Measurements from ENCODE around the gene BCAS3. TPM values are rescaled to one million over a fixed set of nuclear protein-coding genes. Genes with fewer than 3 reads are reported as not detected.

BCAS3 gene
- polyA plus RNA-seq, 1 donor from 2014 or later: 21.6 TPM

- no peaks in the 10 kb centered on the region for H3F3A ChIP-seq (ENCODE audit: insufficient read depth, low read length, poor library complexity, severe bottlenecking)
- no peak overlapping the region for H3K4me2 ChIP-seq (ENCODE audit: low read length)
- H4K20me1 ChIP-seq (ENCODE audit: insufficient read depth): no peaks in the 10 kb centered on the region
- H3K79me2 ChIP-seq (replicated peaks; ENCODE audit: insufficient read depth, low read length): no peaks in the 10 kb centered on the region
- no peak overlapping the region for H2AFZ ChIP-seq (ENCODE audit: low read depth, low read length)
- TF ChIP-seq REST (IDR thresholded peaks at IDR 0.05; ENCODE audit: borderline replicate concordance): no peak
- TF ChIP-seq EZH2 (IDR thresholded peaks at IDR 0.05; ENCODE audit: borderline replicate concordance, insufficient read depth, low read length, poor library complexity, severe bottlenecking): no peak
- TF ChIP-seq CTCF (IDR thresholded peaks at IDR 0.05; ENCODE audit: poor library complexity, severe bottlenecking): peak; percentile 7
- TF ChIP-seq SMC3 (conservative IDR thresholded peaks at IDR 0.05; ENCODE audit: poor library complexity): no peak
- TF ChIP-seq TAF1 (IDR thresholded peaks at IDR 0.05; ENCODE audit: low read depth): no peak
- no peak for TF ChIP-seq POLR2AphosphoS5 (IDR thresholded peaks at IDR 0.05)
- no peak for TF ChIP-seq MXI1 (conservative IDR thresholded peaks at IDR 0.05; ENCODE audit: poor library complexity, severe bottlenecking)
- H3K9me2 ChIP-seq (ENCODE audit: insufficient read depth, low read length): no peaks in the 10 kb centered on the region
- H3K27ac ChIP-seq (ENCODE audit: low read length): no peak overlapping the region
- H3K36me3 ChIP-seq (ENCODE audit: insufficient read depth, low read length): no peaks in the 10 kb centered on the region
- peaks cover 78% of the 10 kb centered on the region for H3K27me3 ChIP-seq (ENCODE audit: insufficient read depth, low read depth, low read length)
- peak overlapping the region; percentile 5 for H3K9ac ChIP-seq (ENCODE audit: low read length)
- H3K9me3 ChIP-seq (ENCODE audit: low read length): no peaks in the 10 kb centered on the region
- peak overlapping the region; percentile 70 for H3K4me3 ChIP-seq (ENCODE audit: low read length)
Measured at GRCh38 chr17:61411261-61412142, 733.9 kb downstream of the BCAS3 start.

GRCh38 chr17:61412143-61412859 lies 734.6 kb downstream of the BCAS3 start:
- no peak overlapping the region for H2AFZ ChIP-seq (ENCODE audit: low read depth, low read length)
- H3K27ac ChIP-seq (ENCODE audit: low read length): no peak overlapping the region
- TF ChIP-seq TAF1 (IDR thresholded peaks at IDR 0.05; ENCODE audit: low read depth) (no peak), REST (IDR thresholded peaks at IDR 0.05; ENCODE audit: borderline replicate concordance) (no peak), RAD21 (conservative IDR thresholded peaks at IDR 0.05) (peak; percentile 99), SMC3 (conservative IDR thresholded peaks at IDR 0.05; ENCODE audit: poor library complexity) (peak; percentile 99), MXI1 (conservative IDR thresholded peaks at IDR 0.05; ENCODE audit: poor library complexity, severe bottlenecking) (no peak), EZH2 (IDR thresholded peaks at IDR 0.05; ENCODE audit: borderline replicate concordance, insufficient read depth, low read length, poor library complexity, severe bottlenecking) (peak; percentile 78), POLR2AphosphoS5 (IDR thresholded peaks at IDR 0.05) (no peak), EP300 (conservative IDR thresholded peaks at IDR 0.05; ENCODE audit: poor library complexity, severe bottlenecking) (no peak), CTCF (IDR thresholded peaks at IDR 0.05; ENCODE audit: poor library complexity, severe bottlenecking) (peak; percentile 98)
- no peaks in the 10 kb centered on the region for H3K79me2 ChIP-seq (replicated peaks; ENCODE audit: insufficient read depth, low read length)
- H3F3A ChIP-seq (ENCODE audit: insufficient read depth, low read length, poor library complexity, severe bottlenecking): no peaks in the 10 kb centered on the region
- H3K4me3 ChIP-seq (ENCODE audit: low read length): peak overlapping the region; percentile 70
- no peaks in the 10 kb centered on the region for H4K20me1 ChIP-seq (ENCODE audit: insufficient read depth)
- peak overlapping the region; percentile 52 for H3K9ac ChIP-seq (ENCODE audit: low read length)
- no peaks in the 10 kb centered on the region for H3K36me3 ChIP-seq (ENCODE audit: insufficient read depth, low read length)
- H3K9me3 ChIP-seq (ENCODE audit: low read length): no peaks in the 10 kb centered on the region
- peak overlapping the region; percentile 48 for H3K4me2 ChIP-seq (ENCODE audit: low read length)
- peaks cover 73% of the 10 kb centered on the region for H3K27me3 ChIP-seq (ENCODE audit: insufficient read depth, low read depth, low read length)
- H3K9me2 ChIP-seq (ENCODE audit: insufficient read depth, low read length): no peaks in the 10 kb centered on the region
